HG02981 (cell line): Measurements from ENCODE around the gene IL22RA2.

Experiments used
- ATAC-seq: cut with Tn5 transposase; IDR thresholded peaks from one replicate; pipeline ENCODE4 v1.9.1; 2021; ENCODE audit warnings: mild to moderate bottlenecking, moderate library complexity; ENCODE audit not compliant: unreplicated experiment

IL22RA2 gene

DNA sequence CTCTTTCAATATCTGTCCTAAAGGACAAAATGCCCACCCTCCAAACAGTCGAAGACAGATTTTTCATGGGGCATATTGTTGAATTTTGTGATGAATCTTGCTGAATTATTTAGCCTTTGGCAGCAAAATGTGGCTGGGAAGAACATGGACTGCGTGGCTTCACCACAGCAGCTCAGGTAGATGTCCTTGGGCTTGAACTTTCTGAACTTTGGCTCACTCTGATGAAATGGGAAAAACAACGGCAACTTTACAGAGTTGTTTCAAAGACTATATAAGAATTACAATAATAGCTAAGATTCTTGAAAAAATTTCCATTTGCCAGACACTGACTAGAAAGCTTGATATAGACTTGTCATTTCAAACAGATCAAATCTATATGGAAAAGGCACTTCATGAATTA lies 75.9 kb downstream of the IL22RA2 start:
- no peak for ATAC-seq

DNA sequence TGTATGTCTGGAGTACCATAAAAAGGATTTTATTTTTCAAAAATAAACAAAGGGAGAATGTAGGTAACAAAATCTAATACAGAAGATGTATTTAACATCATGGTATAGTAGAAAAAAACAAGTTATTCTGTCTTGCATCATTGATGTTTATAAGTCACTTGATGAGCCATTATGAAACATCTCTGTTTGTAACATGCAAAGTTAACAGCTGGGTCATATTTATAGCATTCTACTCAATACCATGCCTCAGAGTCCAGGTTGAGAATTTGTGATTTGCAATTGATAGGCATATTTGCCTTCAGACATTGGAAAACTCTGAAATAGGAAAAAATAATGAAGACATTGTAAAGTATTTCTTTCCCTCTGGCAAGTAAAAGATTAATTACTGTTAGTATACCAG lies 76.4 kb downstream of the IL22RA2 start:
- ATAC-seq = peak; percentile 31

DNA sequence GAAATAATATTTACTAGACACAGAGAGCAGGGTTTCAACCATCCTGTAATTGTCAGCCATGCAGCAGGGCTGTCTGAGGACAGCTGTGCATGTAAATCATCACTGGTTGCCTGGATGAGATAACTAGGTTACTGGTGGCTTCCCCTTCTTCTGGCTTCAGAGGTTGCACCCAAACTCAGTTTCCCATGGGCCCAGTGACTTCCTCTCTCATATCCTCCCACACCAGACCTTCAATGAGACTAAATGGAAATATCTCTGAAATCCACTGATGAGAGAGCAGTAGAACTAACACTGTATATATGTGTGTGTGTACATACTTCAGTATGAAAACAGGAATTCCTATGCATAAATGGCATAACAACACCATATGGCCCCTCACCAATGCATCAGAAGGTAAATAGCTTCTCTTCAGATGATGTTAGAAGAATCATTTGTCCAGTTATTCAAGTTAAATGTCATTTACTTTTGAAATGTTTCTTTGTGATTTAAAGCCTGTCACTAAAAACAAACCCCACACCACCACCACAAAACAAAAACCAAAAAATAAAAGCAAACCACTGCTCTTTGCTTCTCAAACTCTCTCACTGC lies 77.7 kb downstream of the IL22RA2 start:
- peak; percentile 67 for ATAC-seq

DNA sequence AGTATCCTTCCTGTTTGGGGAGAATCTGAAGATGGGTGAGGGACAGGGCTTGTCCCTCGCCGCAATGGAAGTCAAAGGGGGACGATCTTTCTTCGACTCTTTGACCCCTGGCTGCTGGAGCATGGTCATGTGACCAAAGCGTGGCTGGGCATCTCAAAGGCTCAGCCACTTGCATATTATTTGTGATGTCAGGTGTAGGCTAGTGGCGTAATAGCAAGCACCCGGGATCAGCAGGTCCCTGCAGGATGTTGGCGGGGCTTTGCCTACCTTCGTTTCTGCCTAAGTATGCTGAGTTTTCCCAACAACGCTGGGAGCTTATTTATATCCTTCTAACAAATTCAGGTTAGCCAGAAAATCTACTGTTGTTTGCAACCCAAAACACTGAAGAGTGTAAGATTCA lies 78.4 kb downstream of the IL22RA2 start:
- no peak for ATAC-seq

DNA sequence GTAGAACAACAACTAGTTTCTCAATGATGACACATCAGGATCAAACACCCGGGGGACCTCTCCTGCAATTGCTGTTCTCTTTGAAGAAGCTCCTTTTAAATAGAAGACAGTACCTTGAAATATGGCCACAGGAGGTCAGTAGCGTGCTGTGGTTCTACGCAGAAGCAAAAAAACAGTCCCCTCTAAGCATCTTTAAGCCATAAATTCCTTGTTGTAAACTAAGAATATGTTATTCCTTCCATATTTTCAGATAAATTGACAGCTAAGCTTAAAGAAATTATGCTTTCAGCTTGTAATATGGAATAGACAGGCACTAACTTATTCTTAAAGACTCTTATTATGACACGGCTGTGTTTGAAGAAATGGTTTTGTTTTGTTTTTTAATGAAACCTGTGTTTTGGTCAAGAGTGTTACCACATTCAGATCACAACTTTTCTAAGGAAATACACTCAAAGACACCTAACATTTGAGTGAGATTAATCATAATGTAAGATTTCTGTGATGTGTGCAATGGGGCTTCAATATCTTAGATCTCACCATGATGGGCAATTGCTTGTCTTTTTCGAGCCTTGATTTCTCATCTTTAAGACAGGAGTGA lies 78.9 kb downstream of the IL22RA2 start:
- no peak for ATAC-seq
